ENCODE measurements around the gene IL36G.

GRCh38 chr2:113032737-113033136 is 54.9 kb downstream of the IL36G start:
- TF ChIP-seq, protein P1, sequence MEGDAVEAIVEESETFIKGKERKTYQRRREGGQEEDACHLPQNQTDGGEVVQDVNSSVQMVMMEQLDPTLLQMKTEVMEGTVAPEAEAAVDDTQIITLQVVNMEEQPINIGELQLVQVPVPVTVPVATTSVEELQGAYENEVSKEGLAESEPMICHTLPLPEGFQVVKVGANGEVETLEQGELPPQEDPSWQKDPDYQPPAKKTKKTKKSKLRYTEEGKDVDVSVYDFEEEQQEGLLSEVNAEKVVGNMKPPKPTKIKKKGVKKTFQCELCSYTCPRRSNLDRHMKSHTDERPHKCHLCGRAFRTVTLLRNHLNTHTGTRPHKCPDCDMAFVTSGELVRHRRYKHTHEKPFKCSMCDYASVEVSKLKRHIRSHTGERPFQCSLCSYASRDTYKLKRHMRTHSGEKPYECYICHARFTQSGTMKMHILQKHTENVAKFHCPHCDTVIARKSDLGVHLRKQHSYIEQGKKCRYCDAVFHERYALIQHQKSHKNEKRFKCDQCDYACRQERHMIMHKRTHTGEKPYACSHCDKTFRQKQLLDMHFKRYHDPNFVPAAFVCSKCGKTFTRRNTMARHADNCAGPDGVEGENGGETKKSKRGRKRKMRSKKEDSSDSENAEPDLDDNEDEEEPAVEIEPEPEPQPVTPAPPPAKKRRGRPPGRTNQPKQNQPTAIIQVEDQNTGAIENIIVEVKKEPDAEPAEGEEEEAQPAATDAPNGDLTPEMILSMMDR (conservative IDR thresholded peaks at IDR 0.05; ENCODE audit: low read depth in 2 of 2) = no peak
- TF ChIP-seq EZH2 (IDR thresholded peaks at IDR 0.05; ENCODE audit: low read depth, unreplicated experiment) (no peak), EZH2phosphoT487 (IDR thresholded peaks at IDR 0.05; ENCODE audit: unreplicated experiment) (no peak), CREB1 (CRISPR knock-in tag; IDR thresholded peaks at IDR 0.05; ENCODE audit: low read depth) (no peak), POLR2AphosphoS5 (IDR thresholded peaks at IDR 0.05; ENCODE audit: low read depth) (no peak), JUNB (IDR thresholded peaks at IDR 0.05; ENCODE audit: unreplicated experiment) (no peak), REST (IDR thresholded peaks at IDR 0.05; ENCODE audit: unreplicated experiment) (no peak), ZNF114 (CRISPR knock-in tag; IDR thresholded peaks at IDR 0.05) (no peak), STAT1 (IDR thresholded peaks at IDR 0.05; ENCODE audit: unreplicated experiment) (no peak)
- TF ChIP-seq, protein P2, sequence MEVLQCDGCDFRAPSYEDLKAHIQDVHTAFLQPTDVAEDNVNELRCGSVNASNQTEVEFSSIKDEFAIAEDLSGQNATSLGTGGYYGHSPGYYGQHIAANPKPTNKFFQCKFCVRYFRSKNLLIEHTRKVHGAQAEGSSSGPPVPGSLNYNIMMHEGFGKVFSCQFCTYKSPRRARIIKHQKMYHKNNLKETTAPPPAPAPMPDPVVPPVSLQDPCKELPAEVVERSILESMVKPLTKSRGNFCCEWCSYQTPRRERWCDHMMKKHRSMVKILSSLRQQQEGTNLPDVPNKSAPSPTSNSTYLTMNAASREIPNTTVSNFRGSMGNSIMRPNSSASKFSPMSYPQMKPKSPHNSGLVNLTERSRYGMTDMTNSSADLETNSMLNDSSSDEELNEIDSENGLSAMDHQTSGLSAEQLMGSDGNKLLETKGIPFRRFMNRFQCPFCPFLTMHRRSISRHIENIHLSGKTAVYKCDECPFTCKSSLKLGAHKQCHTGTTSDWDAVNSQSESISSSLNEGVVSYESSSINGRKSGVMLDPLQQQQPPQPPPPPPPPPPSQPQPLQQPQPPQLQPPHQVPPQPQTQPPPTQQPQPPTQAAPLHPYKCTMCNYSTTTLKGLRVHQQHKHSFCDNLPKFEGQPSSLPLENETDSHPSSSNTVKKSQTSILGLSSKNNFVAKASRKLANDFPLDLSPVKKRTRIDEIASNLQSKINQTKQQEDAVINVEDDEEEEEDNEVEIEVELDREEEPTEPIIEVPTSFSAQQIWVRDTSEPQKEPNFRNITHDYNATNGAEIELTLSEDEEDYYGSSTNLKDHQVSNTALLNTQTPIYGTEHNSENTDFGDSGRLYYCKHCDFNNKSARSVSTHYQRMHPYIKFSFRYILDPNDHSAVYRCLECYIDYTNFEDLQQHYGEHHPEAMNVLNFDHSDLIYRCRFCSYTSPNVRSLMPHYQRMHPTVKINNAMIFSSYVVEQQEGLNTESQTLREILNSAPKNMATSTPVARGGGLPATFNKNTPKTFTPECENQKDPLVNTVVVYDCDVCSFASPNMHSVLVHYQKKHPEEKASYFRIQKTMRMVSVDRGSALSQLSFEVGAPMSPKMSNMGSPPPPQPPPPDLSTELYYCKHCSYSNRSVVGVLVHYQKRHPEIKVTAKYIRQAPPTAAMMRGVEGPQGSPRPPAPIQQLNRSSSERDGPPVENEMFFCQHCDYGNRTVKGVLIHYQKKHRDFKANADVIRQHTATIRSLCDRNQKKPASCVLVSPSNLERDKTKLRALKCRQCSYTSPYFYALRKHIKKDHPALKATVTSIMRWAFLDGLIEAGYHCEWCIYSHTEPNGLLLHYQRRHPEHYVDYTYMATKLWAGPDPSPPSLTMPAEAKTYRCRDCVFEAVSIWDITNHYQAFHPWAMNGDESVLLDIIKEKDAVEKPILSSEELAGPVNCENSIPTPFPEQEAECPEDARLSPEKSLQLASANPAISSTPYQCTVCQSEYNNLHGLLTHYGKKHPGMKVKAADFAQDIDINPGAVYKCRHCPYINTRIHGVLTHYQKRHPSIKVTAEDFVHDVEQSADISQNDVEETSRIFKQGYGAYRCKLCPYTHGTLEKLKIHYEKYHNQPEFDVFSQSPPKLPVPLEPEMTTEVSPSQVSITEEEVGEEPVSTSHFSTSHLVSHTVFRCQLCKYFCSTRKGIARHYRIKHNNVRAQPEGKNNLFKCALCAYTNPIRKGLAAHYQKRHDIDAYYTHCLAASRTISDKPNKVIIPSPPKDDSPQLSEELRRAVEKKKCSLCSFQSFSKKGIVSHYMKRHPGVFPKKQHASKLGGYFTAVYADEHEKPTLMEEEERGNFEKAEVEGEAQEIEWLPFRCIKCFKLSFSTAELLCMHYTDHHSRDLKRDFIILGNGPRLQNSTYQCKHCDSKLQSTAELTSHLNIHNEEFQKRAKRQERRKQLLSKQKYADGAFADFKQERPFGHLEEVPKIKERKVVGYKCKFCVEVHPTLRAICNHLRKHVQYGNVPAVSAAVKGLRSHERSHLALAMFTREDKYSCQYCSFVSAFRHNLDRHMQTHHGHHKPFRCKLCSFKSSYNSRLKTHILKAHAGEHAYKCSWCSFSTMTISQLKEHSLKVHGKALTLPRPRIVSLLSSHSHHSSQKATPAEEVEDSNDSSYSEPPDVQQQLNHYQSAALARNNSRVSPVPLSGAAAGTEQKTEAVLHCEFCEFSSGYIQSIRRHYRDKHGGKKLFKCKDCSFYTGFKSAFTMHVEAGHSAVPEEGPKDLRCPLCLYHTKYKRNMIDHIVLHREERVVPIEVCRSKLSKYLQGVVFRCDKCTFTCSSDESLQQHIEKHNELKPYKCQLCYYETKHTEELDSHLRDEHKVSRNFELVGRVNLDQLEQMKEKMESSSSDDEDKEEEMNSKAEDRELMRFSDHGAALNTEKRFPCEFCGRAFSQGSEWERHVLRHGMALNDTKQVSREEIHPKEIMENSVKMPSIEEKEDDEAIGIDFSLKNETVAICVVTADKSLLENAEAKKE (CRISPR knock-in tag; IDR thresholded peaks at IDR 0.05) = no peak

Data from GM23338 (cell line).